ENCODE data around the gene OLIG1.

The OLIG1 gene

GRCh38 chr21:33063375-33063883 lies 6.5 kb upstream of the OLIG1 start:
- DNase-seq (ENCODE audit: low read depth in 2 of 2), result no peak

GRCh38 chr21:33063907-33064622 lies 5.9 kb upstream of the OLIG1 start:
- DNase-seq (ENCODE audit: low read depth in 2 of 2), result no peak

GRCh38 chr21:33064623-33065390 lies 5.1 kb upstream of the OLIG1 start:
- no peak for DNase-seq (ENCODE audit: low read depth in 2 of 2)

- DNase-seq (ENCODE audit: low read depth in 2 of 2), result no peak
Observed at GRCh38 chr21:33067043-33067442, 2.9 kb upstream of the OLIG1 start.

- no peak for DNase-seq (ENCODE audit: low read depth in 2 of 2)
Observed at GRCh38 chr21:33067457-33067856, 2.5 kb upstream of the OLIG1 start.

GRCh38 chr21:33069243-33069642 lies 698 bp upstream of the OLIG1 start:
- DNase-seq (ENCODE audit: low read depth in 2 of 2), result no peak

- DNase-seq (ENCODE audit: low read depth in 2 of 2), result no peak
Observed at GRCh38 chr21:33069645-33069993, 322 bp upstream of the OLIG1 start.

GRCh38 chr21:33070744-33070997 lies 730 bp downstream of the OLIG1 start:
- DNase-seq (ENCODE audit: low read depth in 2 of 2), result no peak

GRCh38 chr21:33070998-33071769 lies 1.2 kb downstream of the OLIG1 start:
- no peak for DNase-seq (ENCODE audit: low read depth in 2 of 2)

GRCh38 chr21:33071770-33072306 lies 1.9 kb downstream of the OLIG1 start:
- DNase-seq (ENCODE audit: low read depth in 2 of 2), result no peak

- DNase-seq (ENCODE audit: low read depth in 2 of 2), result no peak
Observed at GRCh38 chr21:33073636-33074035, 3.7 kb downstream of the OLIG1 start.

GRCh38 chr21:33075128-33075527 lies 5.2 kb downstream of the OLIG1 start:
- no peak for DNase-seq (ENCODE audit: low read depth in 2 of 2)

- no peak for DNase-seq (ENCODE audit: low read depth in 2 of 2)
Observed at GRCh38 chr21:33075596-33076195, 5.8 kb downstream of the OLIG1 start.

- DNase-seq (ENCODE audit: low read depth in 2 of 2), result no peak
Observed at GRCh38 chr21:33076600-33077329, 6.8 kb downstream of the OLIG1 start.

- DNase-seq (ENCODE audit: low read depth in 2 of 2), result peak in 1 of 2 donors; percentile 25
Observed at GRCh38 chr21:33078907-33079582, 9.1 kb downstream of the OLIG1 start.

GRCh38 chr21:33080376-33080775 lies 10.4 kb downstream of the OLIG1 start:
- no peak for DNase-seq (ENCODE audit: low read depth in 2 of 2)

GRCh38 chr21:33080776-33081175 lies 10.8 kb downstream of the OLIG1 start:
- DNase-seq (ENCODE audit: low read depth in 2 of 2), result no peak

GRCh38 chr21:33088384-33088783 lies 18.4 kb downstream of the OLIG1 start:
- no peak for DNase-seq (ENCODE audit: low read depth in 2 of 2)

GRCh38 chr21:33089395-33090119 lies 19.6 kb downstream of the OLIG1 start:
- DNase-seq (ENCODE audit: low read depth in 2 of 2), result no peak

GRCh38 chr21:33096426-33096825 lies 26.5 kb downstream of the OLIG1 start:
- DNase-seq (ENCODE audit: low read depth in 2 of 2), result no peak

All from stimulated activated CD4-positive, alpha-beta T cell treated with anti-CD3 and anti-CD28 coated beads, Interleukin-15, amount 100 ng/mL, for 48 hours (primary cell).